Measurements from ENCODE around the gene SMYD3. TPM values are rescaled to one million over a fixed set of nuclear protein-coding genes. Genes with fewer than 3 reads are reported as not detected.

Gene SMYD3
- total RNA-seq, 1 experiment from 2014 or later: 25.5 TPM

DNA sequence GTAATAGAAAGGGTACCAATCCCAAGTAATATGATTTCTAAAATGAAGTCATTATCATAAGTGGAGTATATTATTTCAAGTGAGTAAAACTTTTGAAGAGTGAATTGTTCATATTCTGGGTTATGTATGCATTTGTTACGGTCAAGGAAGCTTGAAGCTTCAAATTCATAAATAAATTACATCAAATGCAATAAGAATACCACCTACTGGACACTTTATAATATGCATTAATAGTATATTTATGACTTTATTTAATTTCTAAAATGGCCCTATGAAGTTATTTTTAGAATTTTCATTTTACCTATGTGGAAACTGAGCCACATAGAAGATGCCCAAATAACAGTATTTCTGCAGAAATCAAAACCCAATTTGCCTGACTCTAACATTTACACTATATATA lies 260.6 kb downstream of the SMYD3 start:
- no peaks in the 10 kb centered on the region for H3K23me2 ChIP-seq (ENCODE audit: insufficient read length, low read depth, low read length, poor library complexity, severe bottlenecking)
- no CpG with 5 or more reads among the region's 1 CpG for WGBS (ENCODE audit: extremely low coverage, insufficient read length, low lambda C conversion rate)
- no peak overlapping the region for H3K56ac ChIP-seq (ENCODE audit: insufficient read length, low read depth, low read length)
- no peak overlapping the region for H3K4ac ChIP-seq (ENCODE audit: low read depth, low read length)
- H3K79me1 ChIP-seq (ENCODE audit: insufficient read depth, low read depth, low read length, poor library complexity, severe bottlenecking): no peaks in the 10 kb centered on the region
- no peak for TF ChIP-seq CTCF (conservative IDR thresholded peaks at IDR 0.05)
- H3K79me2 ChIP-seq (ENCODE audit: insufficient read depth, low read length): no peaks in the 10 kb centered on the region
- no peak overlapping the region for H2AFZ ChIP-seq (ENCODE audit: low read length)
- no peak overlapping the region for H3K23ac ChIP-seq (ENCODE audit: insufficient read length, low read depth, low read length)
- H3K36me3 Mint-ChIP-seq (ENCODE audit: insufficient read depth in 1 of 3, low read depth in 3 of 3): no peaks in the 10 kb centered on the region; a peak in 1 of 7 replicates
- H4K8ac ChIP-seq (replicated peaks; ENCODE audit: insufficient read length, low read depth, low read length): no peak overlapping the region
- H3K4me3 Mint-ChIP-seq: no peak overlapping the region
- no peak overlapping the region for H2BK20ac ChIP-seq (ENCODE audit: low read depth, low read length, poor library complexity, severe bottlenecking)
- no peak overlapping the region for H3K4me2 ChIP-seq (ENCODE audit: insufficient read depth, insufficient read length, low read length)
- H3K4me1 ChIP-seq (ENCODE audit: insufficient read depth, low read length): no peaks in the 10 kb centered on the region
- H2AK5ac ChIP-seq (ENCODE audit: insufficient read length, low read length): no peak overlapping the region
- H2BK120ac ChIP-seq (ENCODE audit: low read depth, low read length, poor library complexity, severe bottlenecking): no peak overlapping the region
- H3K9ac ChIP-seq (ENCODE audit: extremely low read depth, insufficient read length, low read length): no peak overlapping the region
- no peak overlapping the region for H3K27ac ChIP-seq (ENCODE audit: insufficient read length, low read depth, low read length)
- H3K18ac ChIP-seq (ENCODE audit: insufficient read length, low read depth, low read length): no peak overlapping the region
- no peaks in the 10 kb centered on the region for H3K27me3 ChIP-seq (ENCODE audit: insufficient read depth, low read length)
- H3K14ac ChIP-seq (ENCODE audit: insufficient read depth, low read length): no peak overlapping the region
- no peak overlapping the region for H4K5ac ChIP-seq (ENCODE audit: insufficient read length, low read depth, low read length)
- no peak overlapping the region for H2BK15ac ChIP-seq (ENCODE audit: low read depth, low read length)
- no peak overlapping the region for H4K91ac ChIP-seq (ENCODE audit: insufficient read length, low read depth, low read length)
- no peaks in the 10 kb centered on the region for H3K9me3 Mint-ChIP-seq
- H4K20me1 ChIP-seq (ENCODE audit: control insufficient read depth, insufficient read depth, insufficient read length): no peaks in the 10 kb centered on the region
- H3K27me3 Mint-ChIP-seq (ENCODE audit: low read depth): no peaks in the 10 kb centered on the region
- H2BK12ac ChIP-seq (ENCODE audit: insufficient read length, low read depth, low read length): no peak overlapping the region
- H3K9me3 ChIP-seq (ENCODE audit: control insufficient read depth, low read depth, low read length): no peaks in the 10 kb centered on the region
- no peak for DNase-seq
- H3K27ac Mint-ChIP-seq: no peak overlapping the region
- H2BK5ac ChIP-seq (ENCODE audit: insufficient read length, low read length): no peak overlapping the region
- no peak overlapping the region for H3T11ph ChIP-seq (ENCODE audit: low read length)
- H3K4me1 Mint-ChIP-seq: no peaks in the 10 kb centered on the region

All from H9 (cell line).